ENCODE data around the gene SLC26A9. TPM values are rescaled to one million over a fixed set of nuclear protein-coding genes. Genes with fewer than 3 reads are reported as not detected.

The SLC26A9 gene
- total and polyA plus RNA-seq, 10 of the 15 experiments (the other 5 are each of a cell fraction or from before 2014, with no cell fraction given): 0.09 to 0.40 (median 0.17) TPM

DNA sequence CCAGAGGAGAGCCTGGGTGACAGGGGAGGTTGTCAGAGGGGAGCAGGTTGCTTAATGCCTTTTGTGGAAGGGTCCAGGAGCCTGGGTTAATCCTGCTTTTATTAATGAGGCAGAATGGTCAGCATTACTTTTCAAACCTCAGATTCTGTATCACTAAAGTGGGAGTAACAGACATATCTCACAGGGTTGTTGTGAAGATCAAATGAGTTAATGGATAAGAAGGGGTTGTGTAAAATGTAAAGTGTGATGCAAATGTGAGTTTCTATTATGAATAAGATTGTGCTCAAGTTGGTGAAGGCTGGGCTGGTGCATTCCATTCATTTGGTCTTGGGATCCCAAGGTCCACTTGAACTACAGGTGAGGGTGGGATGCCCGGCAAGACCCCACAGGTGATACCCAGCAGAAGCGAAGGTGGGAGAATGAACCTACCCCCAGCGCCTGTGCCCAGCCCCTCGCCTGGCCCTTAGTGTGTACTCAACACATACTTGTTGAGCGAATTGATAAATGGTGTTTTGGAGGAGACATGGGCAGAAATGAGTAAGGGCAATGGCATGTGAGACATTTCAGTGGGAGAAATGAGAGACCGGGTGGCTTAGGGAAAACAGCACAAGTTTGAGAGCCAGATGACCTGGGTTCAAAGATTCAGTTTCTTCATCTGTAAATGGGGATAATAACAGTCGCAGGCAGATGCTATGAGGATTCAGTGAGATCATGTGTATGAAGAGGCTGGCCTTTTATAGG lies 6.2 kb downstream of the SLC26A9 start:
- Histone ChIP-seq H3K4me1 (ENCODE audit: control insufficient read depth, insufficient read depth, low read length) (no peaks in the 10 kb centered on the region), H3K9ac (ENCODE audit: control insufficient read depth, insufficient read depth, low read length) (no peak overlapping the region), H2AFZ (ENCODE audit: control insufficient read depth, low read depth, low read length) (no peak overlapping the region), H3K79me2 (ENCODE audit: control insufficient read depth, insufficient read depth, low read length) (no peaks in the 10 kb centered on the region), H3K9me3 (replicated peaks; ENCODE audit: control insufficient read depth, insufficient read depth, low read length) (no peaks in the 10 kb centered on the region), H3K4me2 (ENCODE audit: control insufficient read depth, insufficient read depth) (no peak overlapping the region), H3K27me3 (replicated peaks in 1 of 2; ENCODE audit: control insufficient read depth in 2 of 2, insufficient read depth in 2 of 2, low read length in 1 of 2) (peaks cover 2 to 4% of the 10 kb centered on the region in 2 experiments), H3K27ac (ENCODE audit: control insufficient read depth, insufficient read depth) (no peak overlapping the region), H3K36me3 (ENCODE audit: control insufficient read depth in 2 of 2, insufficient read depth in 2 of 2, low read length in 1 of 2) (no peaks in the 10 kb centered on the region), H3K4me3 (no peak overlapping the region), H4K20me1 (ENCODE audit: control insufficient read depth, insufficient read depth) (no peaks in the 10 kb centered on the region)
- ATAC-seq: no peak
- ChIA-PET POLR2A (no interaction called here), SMC1A (ENCODE audit: uncharacterized antibody, unreplicated experiment) (no interaction called here), RAD21 (ENCODE audit: unreplicated experiment) (no interaction called here), CTCF (no interaction called here)
- under 1% methylated on average over 7 of the region's 7 CpGs for WGBS (ENCODE audit: insufficient coverage, insufficient replicate concordance, low lambda C conversion rate, missing lambda C conversion rate)
- DNase-seq (ENCODE audit: low read depth, low spot score): no peak
- intact Hi-C loops (cut with micrococcal nuclease; ENCODE audit: unreplicated experiment): no loop called here
- TF ChIP-seq TCF12 (IDR thresholded peaks at IDR 0.05; ENCODE audit: low read depth, low read length) (no peak), POLR2AphosphoS5 (IDR thresholded peaks at IDR 0.05; ENCODE audit: low read length) (no peak), ESRRA (IDR thresholded peaks at IDR 0.05; ENCODE audit: low read length) (no peak), CHD2 (IDR thresholded peaks at IDR 0.05; ENCODE audit: borderline replicate concordance, low read depth, low read length) (no peak), MEF2A (IDR thresholded peaks at IDR 0.05; ENCODE audit: insufficient read depth, low read depth, low read length) (no peak), CEBPB (IDR thresholded peaks at IDR 0.05; ENCODE audit: borderline replicate concordance in 1 of 2, low read depth in 2 of 2, low read length in 2 of 2) (no peak), SKIL (IDR thresholded peaks at IDR 0.05; ENCODE audit: low read depth, poor library complexity, severe bottlenecking) (no peak), IKZF2 (IDR thresholded peaks at IDR 0.05) (no peak), SIN3A (IDR thresholded peaks at IDR 0.05; ENCODE audit: low read depth, low read length) (no peak), PAX8 (IDR thresholded peaks at IDR 0.05) (no peak), MAX (IDR thresholded peaks at IDR 0.05; ENCODE audit: low read depth, low read length) (no peak), NKRF (conservative IDR thresholded peaks at IDR 0.05) (no peak), ZNF687 (IDR thresholded peaks at IDR 0.05) (no peak), SMARCA5 (IDR thresholded peaks at IDR 0.05) (no peak)
- BruUV-seq (replicated peaks): no TSS peak
- no peak for FAIRE-seq
- in situ Hi-C loops (cut with MboI): no loop called here
